ENCODE measurements around the gene TRDMT1.

GRCh38 chr10:17236468-17237148 is 35.1 kb upstream of the TRDMT1 start:
- TF ChIP-seq POLR2A (IDR thresholded peaks at IDR 0.05) (no peak), EP300 (IDR thresholded peaks at IDR 0.05) (no peak), CTCF (IDR thresholded peaks at IDR 0.05) (no peak)

Data from suprapubic skin (tissue), 3 donors.